CD4-positive, alpha-beta T cell (primary cell): ENCODE data around the gene SMYD3. TPM values are rescaled to one million over a fixed set of nuclear protein-coding genes. Genes with fewer than 3 reads are reported as not detected.

ENCODE experiments used
- ATAC-seq: fragments of 200-7000 bp; cut with Tn5 transposase; one replicate; pipeline ENCODE4 v1.10.0; 2022; ENCODE audit warnings: mild to moderate bottlenecking; ENCODE audit not compliant: poor library complexity
- CTCF ChIA-PET: fragments of 350-600 bp; sonication (Branson Sonifier 250); formaldehyde crosslinking; loops from one replicate; lab custom pipeline; 2021; ENCODE audit warnings: antibody characterized with exemption, inconsistent platforms; lab: Charles Lee
- POLR2A ChIA-PET: fragments of 350-600 bp; sonication (Branson Sonifier 250); formaldehyde crosslinking; loops from one replicate; lab custom pipeline; 2021; ENCODE audit warnings: antibody characterized with exemption, inconsistent platforms; lab: Charles Lee
- DNase-seq, 14 experiments: peaks; one replicate each; pipeline ENCODE4 v3.0.0-alpha.2; 2013 to 2020; ENCODE audit warnings: mixed read lengths in 2 of 14
- H3K27ac ChIP-seq, 2 donors: one replicate each; pipeline versions ENCODE4 v1.5.1 to v1.7.0; 2013; ENCODE audit warnings: low read length in 2 of 2, low read depth in 1 of 2, mild to moderate bottlenecking in 1 of 2
- H3K27me3 ChIP-seq, 2 experiments: 1 replicate in 1 of 2; 2 replicates in 1 of 2; pipeline versions ENCODE4 v1.6.1 to v1.7.0; 2013; ENCODE audit warnings: low read length in 2 of 2, control low read depth in 1 of 2, mild to moderate bottlenecking in 1 of 2, moderate library complexity in 1 of 2; ENCODE audit not compliant: insufficient read depth in 2 of 2, control insufficient read depth in 1 of 2
- H3K36me3 ChIP-seq: one replicate; pipeline ENCODE4 v1.6.1; 2013; ENCODE audit warnings: low read length, control low read depth; ENCODE audit not compliant: insufficient read depth
- H3K4me1 ChIP-seq: one replicate; pipeline ENCODE4 v1.6.1; 2013; ENCODE audit warnings: low read length, control low read depth; ENCODE audit not compliant: insufficient read depth
- H3K4me3 ChIP-seq: one replicate; pipeline ENCODE4 v1.5.1; 2013; ENCODE audit warnings: mild to moderate bottlenecking, low read length, moderate library complexity
- H3K9me3 ChIP-seq, 2 experiments: 1 replicate in 1 of 2; 2 replicates in 1 of 2; pipeline versions ENCODE4 v1.6.1 to v1.7.0; 2013; ENCODE audit warnings: low read length in 2 of 2, mild to moderate bottlenecking in 2 of 2, control low read depth in 1 of 2, moderate library complexity in 1 of 2; ENCODE audit not compliant: control insufficient read depth in 1 of 2, insufficient read depth in 1 of 2
- H3K27ac Mint-ChIP-seq: one replicate; pipeline ENCODE4 v1.8.0; 2020; ENCODE audit warnings: mixed read lengths
- H3K27me3 Mint-ChIP-seq: one replicate; pipeline ENCODE4 v1.8.0; 2021; ENCODE audit warnings: mixed read lengths
- H3K36me3 Mint-ChIP-seq: one replicate; pipeline ENCODE4 v1.8.0; 2021; ENCODE audit warnings: low read depth, mixed read lengths
- H3K4me1 Mint-ChIP-seq: one replicate; pipeline ENCODE4 v1.8.0; 2021; ENCODE audit warnings: low read depth, mixed read lengths
- H3K4me3 Mint-ChIP-seq: one replicate; pipeline ENCODE4 v1.8.0; 2020; ENCODE audit warnings: mild to moderate bottlenecking, mixed read lengths
- H3K9me3 Mint-ChIP-seq: one replicate; pipeline ENCODE4 v1.8.0; 2020; ENCODE audit warnings: mixed read lengths
- CTCF ChIP-seq: fragments of 200-600 bp; IDR thresholded peaks from one replicate; pipeline ENCODE4 v1.8.0; 2022; ENCODE audit warnings: antibody characterized with exemption, mild to moderate bottlenecking
- intact Hi-C, 2 experiments: fragments of 100-400 bp; cut with DNase I in 1 of 2; cut with micrococcal nuclease in 1 of 2; formaldehyde crosslinking; loops; one replicate each; pipeline versions ENCODE4 v1.15.1 to v1.9.0; 2023 to 2025; cut with DNase I, micrococcal nuclease
- total RNA-seq, 174 experiments: library from RNA in 2 of 174; stranded (reverse) in 2 of 174; gene quantifications; one replicate each; pipeline ENCODE4 v1.2.3 and lab custom pipeline; 2021 to 2026

The SMYD3 gene
- total RNA-seq, 2 experiments from 2014 or later: 18.8 to 19.6 TPM

GRCh38 chr1:245752561-245752960 is 754.5 kb downstream of the SMYD3 start:
- CTCF ChIA-PET: no interaction called here
- no peaks in the 10 kb centered on the region for H3K4me1 ChIP-seq
- peaks cover 89% of the 10 kb centered on the region for H3K36me3 Mint-ChIP-seq

GRCh38 chr1:245751726-245752470 is 755.2 kb downstream of the SMYD3 start:
- DNase-seq (no peak), ATAC-seq (no peak)
- Histone ChIP-seq H3K27ac (no peak overlapping the region), H3K36me3 (peaks cover 5% of the 10 kb centered on the region), H3K4me3 (no peak overlapping the region), H3K27me3 (no peaks in the 10 kb centered on the region), H3K9me3 (peaks cover 4 to 16% of the 10 kb centered on the region in 2 experiments), H3K4me1 (no peaks in the 10 kb centered on the region)
- H3K27ac Mint-ChIP-seq: no peak overlapping the region
- POLR2A ChIA-PET: no interaction called here
- H3K27me3 Mint-ChIP-seq: no peaks in the 10 kb centered on the region
- H3K36me3 Mint-ChIP-seq: peaks cover 90% of the 10 kb centered on the region
- peaks cover 22% of the 10 kb centered on the region for H3K9me3 Mint-ChIP-seq
- CTCF ChIA-PET: no interaction called here
- no peak overlapping the region for H3K4me3 Mint-ChIP-seq
- no peak for TF ChIP-seq CTCF
- intact Hi-C loops: no loop called here
- H3K4me1 Mint-ChIP-seq: no peaks in the 10 kb centered on the region

More at GRCh38 chr1:245752561-245752960, 754.5 kb downstream of the SMYD3 start:
- intact Hi-C loops: no loop called here
- ATAC-seq (no peak), DNase-seq (no peak)
- H3K27me3 ChIP-seq: no peaks in the 10 kb centered on the region
- POLR2A ChIA-PET: no interaction called here
- H3K27ac Mint-ChIP-seq: no peak overlapping the region
- H3K9me3 Mint-ChIP-seq: peaks cover 22% of the 10 kb centered on the region
- H3K4me1 Mint-ChIP-seq: no peaks in the 10 kb centered on the region
- H3K9me3 ChIP-seq: peaks cover 4 to 16% of the 10 kb centered on the region in 2 experiments
- H3K4me3 ChIP-seq: no peak overlapping the region
- no peak overlapping the region for H3K27ac ChIP-seq
- H3K4me3 Mint-ChIP-seq: no peak overlapping the region
- H3K36me3 ChIP-seq: peaks cover 5% of the 10 kb centered on the region
- TF ChIP-seq CTCF: no peak
- H3K27me3 Mint-ChIP-seq: no peaks in the 10 kb centered on the region

GRCh38 chr1:245751116-245751515 is 756.0 kb downstream of the SMYD3 start:
- H3K4me1 ChIP-seq: no peaks in the 10 kb centered on the region
- ChIA-PET CTCF (no interaction called here), POLR2A (no interaction called here)
- H3K36me3 Mint-ChIP-seq: peaks cover 94% of the 10 kb centered on the region
- no peak for ATAC-seq
- H3K9me3 ChIP-seq: peaks cover 4 to 16% of the 10 kb centered on the region in 2 experiments
- no peaks in the 10 kb centered on the region for H3K4me1 Mint-ChIP-seq
- H3K4me3 ChIP-seq: no peak overlapping the region
- no peak for TF ChIP-seq CTCF
- no peaks in the 10 kb centered on the region for H3K27me3 ChIP-seq
- H3K9me3 Mint-ChIP-seq: peaks cover 21% of the 10 kb centered on the region
- no peak for DNase-seq
- H3K4me3 Mint-ChIP-seq: no peak overlapping the region
- H3K27ac ChIP-seq: no peak overlapping the region
- H3K27ac Mint-ChIP-seq: no peak overlapping the region
- no peaks in the 10 kb centered on the region for H3K27me3 Mint-ChIP-seq
- peaks cover 5% of the 10 kb centered on the region for H3K36me3 ChIP-seq
- intact Hi-C loops: no loop called here
